NB4 (cell line): Measurements from ENCODE around the gene NYNRIN.

Experiments used
- CTCF ChIP-seq: IDR thresholded peaks from one replicate; pipeline ENCODE4 v1.5.1; 2012; ENCODE audit warnings: low read depth, low read length
- MAX ChIP-seq: IDR thresholded peaks from 2 replicates; pipeline ENCODE4 v1.6.1; 2011; ENCODE audit warnings: low read depth, low read length

GRCh38 chr14:24351517-24351916 lies 47.3 kb upstream of the NYNRIN start:
- TF ChIP-seq MAX (no peak), CTCF (no peak)
